B cell (primary cell): ENCODE results near the gene OS9.

Experiments
- EZH2 ChIP-seq: IDR thresholded peaks from 2 replicates; pipeline ENCODE4 v1.6.1; 2012; ENCODE audit warnings: borderline replicate concordance, low read depth, mild to moderate bottlenecking, moderate library complexity, low read length; ENCODE audit not compliant: insufficient read depth, poor library complexity, severe bottlenecking
- TF ChIP-seq, protein P1 (sequence below): fragments of 200-600 bp; IDR thresholded peaks from one replicate; pipeline ENCODE4 v1.8.0; 2022; ENCODE audit warnings: antibody characterized with exemption, mild to moderate bottlenecking

DNA sequence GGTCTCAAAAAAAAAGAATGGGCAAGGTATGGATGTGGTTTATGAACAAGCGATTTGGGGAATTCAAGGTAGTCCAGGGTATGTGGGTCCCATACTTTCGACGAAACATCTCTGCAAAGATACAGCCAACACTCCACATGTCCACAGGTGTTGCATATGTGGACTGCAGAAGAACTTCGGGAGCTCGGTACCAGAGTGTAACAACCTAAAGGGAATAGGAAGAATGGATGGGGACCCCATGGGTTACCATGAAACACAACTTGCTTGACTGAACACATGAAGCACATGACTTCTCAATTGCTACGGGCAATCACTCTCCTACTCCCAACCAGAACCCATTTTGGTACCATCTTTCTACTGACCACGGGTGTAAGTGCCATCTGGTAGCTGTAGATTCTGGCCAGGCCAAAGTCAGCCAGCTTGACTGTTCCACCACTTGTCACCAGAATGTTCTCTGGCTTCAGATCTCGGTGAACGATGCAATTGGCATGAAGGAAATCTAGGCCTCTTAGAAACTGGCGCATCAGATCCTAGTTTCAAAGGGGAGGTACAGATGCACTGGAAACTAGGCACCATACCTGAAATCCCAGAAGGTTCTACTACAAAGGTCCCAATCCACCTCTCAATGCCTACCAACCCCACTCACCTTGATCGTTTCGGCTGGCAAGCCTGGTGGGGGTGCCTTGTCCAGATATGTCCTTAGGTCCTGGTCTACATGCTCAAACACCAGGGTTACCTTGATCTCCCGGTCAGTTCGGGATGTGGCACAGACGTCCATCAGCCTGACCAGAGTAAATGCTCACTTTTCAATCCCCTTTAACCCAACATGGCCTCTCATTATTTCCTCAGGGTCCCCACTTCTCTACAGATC, 56.9 kb downstream of the OS9 start:
- TF ChIP-seq, protein P1, sequence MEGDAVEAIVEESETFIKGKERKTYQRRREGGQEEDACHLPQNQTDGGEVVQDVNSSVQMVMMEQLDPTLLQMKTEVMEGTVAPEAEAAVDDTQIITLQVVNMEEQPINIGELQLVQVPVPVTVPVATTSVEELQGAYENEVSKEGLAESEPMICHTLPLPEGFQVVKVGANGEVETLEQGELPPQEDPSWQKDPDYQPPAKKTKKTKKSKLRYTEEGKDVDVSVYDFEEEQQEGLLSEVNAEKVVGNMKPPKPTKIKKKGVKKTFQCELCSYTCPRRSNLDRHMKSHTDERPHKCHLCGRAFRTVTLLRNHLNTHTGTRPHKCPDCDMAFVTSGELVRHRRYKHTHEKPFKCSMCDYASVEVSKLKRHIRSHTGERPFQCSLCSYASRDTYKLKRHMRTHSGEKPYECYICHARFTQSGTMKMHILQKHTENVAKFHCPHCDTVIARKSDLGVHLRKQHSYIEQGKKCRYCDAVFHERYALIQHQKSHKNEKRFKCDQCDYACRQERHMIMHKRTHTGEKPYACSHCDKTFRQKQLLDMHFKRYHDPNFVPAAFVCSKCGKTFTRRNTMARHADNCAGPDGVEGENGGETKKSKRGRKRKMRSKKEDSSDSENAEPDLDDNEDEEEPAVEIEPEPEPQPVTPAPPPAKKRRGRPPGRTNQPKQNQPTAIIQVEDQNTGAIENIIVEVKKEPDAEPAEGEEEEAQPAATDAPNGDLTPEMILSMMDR = no peak
- TF ChIP-seq EZH2 = no peak
